ENCODE measurements around the gene PFKFB2.

- TF ChIP-seq EP300 (IDR thresholded peaks at IDR 0.05; ENCODE audit: borderline replicate concordance) = no peak
- TF ChIP-seq TCF12 (IDR thresholded peaks at IDR 0.05; ENCODE audit: low read depth) = no peak
- TF ChIP-seq RAD21 (IDR thresholded peaks at IDR 0.05; ENCODE audit: low read depth) = no peak
- TF ChIP-seq MAX (IDR thresholded peaks at IDR 0.05) = no peak
- TF ChIP-seq REST (IDR thresholded peaks at IDR 0.05; ENCODE audit: low read depth) = no peak
- no peak for TF ChIP-seq TAF1 (IDR thresholded peaks at IDR 0.05; ENCODE audit: low read depth)
- no peak for TF ChIP-seq FOXM1 (IDR thresholded peaks at IDR 0.05; ENCODE audit: borderline replicate concordance, low read depth)
- TF ChIP-seq YY1 (IDR thresholded peaks at IDR 0.05; ENCODE audit: low read depth) = no peak
- no peak for TF ChIP-seq TEAD4 (IDR thresholded peaks at IDR 0.05)
- no peak for TF ChIP-seq ZBTB7A (IDR thresholded peaks at IDR 0.05; ENCODE audit: low read depth)
- no peak for TF ChIP-seq USF1 (IDR thresholded peaks at IDR 0.05)
- no peak for TF ChIP-seq CREB1 (IDR thresholded peaks at IDR 0.05; ENCODE audit: low read depth)
- no peak for TF ChIP-seq CEBPB (IDR thresholded peaks at IDR 0.05)
These were observed 49.6 kb downstream of the PFKFB2 start for GRCh38 chr1:207102659-207103058.
